GM11168 (cell line): ENCODE data around the gene MFN2.
"Not testable (repeated sequence)": the region's sequence is repeated elsewhere in the genome, so short reads cannot be mapped to it uniquely, and the experiment has no call there.

ENCODE experiments used
- in situ Hi-C: fragments of 300-500 bp; cut with MboI; formaldehyde crosslinking; loops from one replicate; pipeline ENCODE4 v1.12.0; 2022; ENCODE audit warnings: low sequenced_read_pairs; ENCODE audit not compliant: unreplicated experiment

The MFN2 gene

GRCh38 chr1:12039824-12040456, 59.7 kb downstream of the MFN2 start:
- in situ Hi-C loops, result not testable (repeated sequence)

GRCh38 chr1:12040457-12041051, 60.3 kb downstream of the MFN2 start:
- in situ Hi-C loops, result no loop called here

- in situ Hi-C loops, result not testable (repeated sequence)
Observed at GRCh38 chr1:12044187-12044877, 64.1 kb downstream of the MFN2 start.

GRCh38 chr1:12046749-12047119, 66.5 kb downstream of the MFN2 start:
- in situ Hi-C loops, result no loop called here

GRCh38 chr1:12047120-12047876, 67.1 kb downstream of the MFN2 start:
- in situ Hi-C loops, result no loop called here

- in situ Hi-C loops, result no loop called here
Observed at GRCh38 chr1:12048372-12048771, 68.1 kb downstream of the MFN2 start.

GRCh38 chr1:12049616-12050015, 69.4 kb downstream of the MFN2 start:
- in situ Hi-C loops, result no loop called here

GRCh38 chr1:12051361-12051760, 71.1 kb downstream of the MFN2 start:
- in situ Hi-C loops, result no loop called here

GRCh38 chr1:12052008-12052573, 71.8 kb downstream of the MFN2 start:
- in situ Hi-C loops, result no loop called here

GRCh38 chr1:12052997-12053686, 72.9 kb downstream of the MFN2 start:
- in situ Hi-C loops, result no loop called here

GRCh38 chr1:12053752-12054548, 73.7 kb downstream of the MFN2 start:
- in situ Hi-C loops, result no loop called here

- in situ Hi-C loops, result no loop called here
Observed at GRCh38 chr1:12055259-12055658, 75.0 kb downstream of the MFN2 start.

GRCh38 chr1:12056331-12056841, 76.1 kb downstream of the MFN2 start:
- in situ Hi-C loops, result no loop called here

- in situ Hi-C loops, result no loop called here
Observed at GRCh38 chr1:12057382-12057781, 77.1 kb downstream of the MFN2 start.

- in situ Hi-C loops, result no loop called here
Observed at GRCh38 chr1:12057940-12058687, 77.9 kb downstream of the MFN2 start.

- in situ Hi-C loops, result no loop called here
Observed at GRCh38 chr1:12059226-12059625, 79.0 kb downstream of the MFN2 start.

GRCh38 chr1:12059722-12060464, 79.6 kb downstream of the MFN2 start:
- in situ Hi-C loops, result no loop called here

GRCh38 chr1:12060500-12060899, 80.3 kb downstream of the MFN2 start:
- in situ Hi-C loops, result no loop called here
